ENCODE results near the gene PIK3CA.
"Not testable (repeated sequence)": the region's sequence is repeated elsewhere in the genome, so short reads cannot be mapped to it uniquely, and the experiment has no call there.

- TF ChIP-seq CTCF, POLR2A (IDR thresholded peaks at IDR 0.05): not testable (repeated sequence)
These were observed 67.4 kb downstream of the PIK3CA start for GRCh38 chr3:179215550-179215949.
